ENCODE results near the gene GP2. TPM values are rescaled to one million over a fixed set of nuclear protein-coding genes. Genes with fewer than 3 reads are reported as not detected.

Gene GP2
- total RNA-seq, 3 donors from 2014 or later, result 1.3 to 1.9 TPM; not detected in 1

- no peaks in the 10 kb centered on the region for H3K4me1 ChIP-seq
- no peak for TF ChIP-seq POLR2AphosphoS5 (IDR thresholded peaks at IDR 0.05)
- no peak for TF ChIP-seq CTCF (IDR thresholded peaks at IDR 0.05)
- no peak for TF ChIP-seq POLR2A (IDR thresholded peaks at IDR 0.05)
- intact Hi-C loops (cut with DNase I; ENCODE audit: low total_unique reads), result no loop called here
- no peak overlapping the region for H3K27ac ChIP-seq
- no peaks in the 10 kb centered on the region for H3K36me3 ChIP-seq
- H3K9me3 ChIP-seq, result no peaks in the 10 kb centered on the region
- H3K27me3 ChIP-seq, result no peaks in the 10 kb centered on the region
- no peak for DNase-seq (ENCODE audit: low spot score in 2 of 2)
- H3K4me3 ChIP-seq, result no peak overlapping the region
These were observed 19.5 kb downstream of the GP2 start for GRCh38 chr16:20307791-20308190.

GRCh38 chr16:20307240-20307671 lies 20.1 kb downstream of the GP2 start:
- Histone ChIP-seq H3K4me3 (no peak overlapping the region), H3K4me1 (no peaks in the 10 kb centered on the region), H3K27me3 (no peaks in the 10 kb centered on the region), H3K36me3 (no peaks in the 10 kb centered on the region), H3K9me3 (no peaks in the 10 kb centered on the region), H3K27ac (no peak overlapping the region)
- no peak for DNase-seq (ENCODE audit: low spot score in 2 of 2)
- intact Hi-C loops (cut with DNase I; ENCODE audit: low total_unique reads), result no loop called here
- TF ChIP-seq POLR2AphosphoS5 (IDR thresholded peaks at IDR 0.05) (no peak), CTCF (IDR thresholded peaks at IDR 0.05) (no peak), POLR2A (IDR thresholded peaks at IDR 0.05) (no peak)

GRCh38 chr16:20306401-20306800 lies 20.9 kb downstream of the GP2 start:
- Histone ChIP-seq H3K9me3 (no peaks in the 10 kb centered on the region), H3K27ac (no peak overlapping the region), H3K4me3 (no peak overlapping the region), H3K4me1 (no peaks in the 10 kb centered on the region), H3K27me3 (no peaks in the 10 kb centered on the region), H3K36me3 (no peaks in the 10 kb centered on the region)
- TF ChIP-seq CTCF (IDR thresholded peaks at IDR 0.05), result no peak
- TF ChIP-seq POLR2A (IDR thresholded peaks at IDR 0.05), result no peak
- TF ChIP-seq POLR2AphosphoS5 (IDR thresholded peaks at IDR 0.05), result no peak
- no peak for DNase-seq (ENCODE audit: low spot score in 2 of 2)
- intact Hi-C loops (cut with DNase I; ENCODE audit: low total_unique reads), result no loop called here

GRCh38 chr16:20303012-20303411 lies 24.3 kb downstream of the GP2 start:
- no peaks in the 10 kb centered on the region for H3K9me3 ChIP-seq

GRCh38 chr16:20302389-20302788 lies 24.9 kb downstream of the GP2 start:
- Histone ChIP-seq H3K9me3 (no peaks in the 10 kb centered on the region), H3K27me3 (no peaks in the 10 kb centered on the region), H3K4me3 (no peak overlapping the region), H3K4me1 (no peaks in the 10 kb centered on the region), H3K27ac (no peak overlapping the region), H3K36me3 (no peaks in the 10 kb centered on the region)
- intact Hi-C loops (cut with DNase I; ENCODE audit: low total_unique reads), result no loop called here
- TF ChIP-seq CTCF (IDR thresholded peaks at IDR 0.05), result no peak
- DNase-seq (ENCODE audit: low spot score in 2 of 2), result no peak

More at GRCh38 chr16:20303012-20303411, 24.3 kb downstream of the GP2 start:
- Histone ChIP-seq H3K4me1 (no peaks in the 10 kb centered on the region), H3K27me3 (no peaks in the 10 kb centered on the region), H3K4me3 (no peak overlapping the region), H3K36me3 (no peaks in the 10 kb centered on the region), H3K27ac (no peak overlapping the region)
- TF ChIP-seq POLR2A (IDR thresholded peaks at IDR 0.05), result no peak
- TF ChIP-seq POLR2AphosphoS5 (IDR thresholded peaks at IDR 0.05), result no peak
- no peak for TF ChIP-seq CTCF (IDR thresholded peaks at IDR 0.05)
- intact Hi-C loops (cut with DNase I; ENCODE audit: low total_unique reads), result no loop called here
- no peak for DNase-seq (ENCODE audit: low spot score in 2 of 2)
